Parathyroid adenoma (tissue), 2 donors: ENCODE data around the gene PCBP3.

Experiments
- H2AFZ ChIP-seq: fragments of 300-600 bp; sonication (generic); one replicate; pipeline ENCODE4 v1.7.0; 2017; ENCODE audit warnings: antibody characterized with exemption, mild to moderate bottlenecking
- H3K27ac ChIP-seq: fragments of 300-600 bp; sonication (generic); one replicate; pipeline ENCODE4 v1.7.0; 2017
- H3K27me3 ChIP-seq: fragments of 300-600 bp; sonication (generic); one replicate; pipeline ENCODE4 v1.7.0; 2017; ENCODE audit warnings: low read length; ENCODE audit not compliant: control insufficient read depth, insufficient read depth
- H3K36me3 ChIP-seq: fragments of 300-600 bp; sonication (generic); one replicate; pipeline ENCODE4 v1.7.0; 2017; ENCODE audit warnings: low read length; ENCODE audit not compliant: control insufficient read depth, insufficient read depth
- H3K4me1 ChIP-seq: fragments of 300-600 bp; sonication (generic); one replicate; pipeline ENCODE4 v1.7.0; 2017; ENCODE audit warnings: control low read depth
- H3K4me2 ChIP-seq: fragments of 300-600 bp; sonication (generic); one replicate; pipeline ENCODE4 v1.7.0; 2017; ENCODE audit warnings: low read length
- H3K4me3 ChIP-seq: fragments of 300-600 bp; sonication (generic); one replicate; pipeline ENCODE4 v1.7.0; 2017; ENCODE audit warnings: low read depth, low read length
- H3K79me2 ChIP-seq: fragments of 300-600 bp; sonication (generic); one replicate; pipeline ENCODE4 v1.7.0; 2017; ENCODE audit warnings: control low read depth
- H3K9ac ChIP-seq: fragments of 300-600 bp; sonication (generic); one replicate; pipeline ENCODE4 v1.7.0; 2017; ENCODE audit warnings: mild to moderate bottlenecking
- H3K9me3 ChIP-seq: fragments of 300-600 bp; sonication (generic); one replicate; pipeline ENCODE4 v1.7.0; 2017; ENCODE audit warnings: low read length; ENCODE audit not compliant: control insufficient read depth
- TF ChIP-seq, protein P1 (sequence below): fragments of 300-600 bp; sonication (generic); IDR thresholded peaks from one replicate; pipeline ENCODE4 v1.7.0; 2017; ENCODE audit warnings: antibody characterized with exemption, mild to moderate bottlenecking
- donor health status: primary hyperparathyroidism.

PCBP3 gene

DNA sequence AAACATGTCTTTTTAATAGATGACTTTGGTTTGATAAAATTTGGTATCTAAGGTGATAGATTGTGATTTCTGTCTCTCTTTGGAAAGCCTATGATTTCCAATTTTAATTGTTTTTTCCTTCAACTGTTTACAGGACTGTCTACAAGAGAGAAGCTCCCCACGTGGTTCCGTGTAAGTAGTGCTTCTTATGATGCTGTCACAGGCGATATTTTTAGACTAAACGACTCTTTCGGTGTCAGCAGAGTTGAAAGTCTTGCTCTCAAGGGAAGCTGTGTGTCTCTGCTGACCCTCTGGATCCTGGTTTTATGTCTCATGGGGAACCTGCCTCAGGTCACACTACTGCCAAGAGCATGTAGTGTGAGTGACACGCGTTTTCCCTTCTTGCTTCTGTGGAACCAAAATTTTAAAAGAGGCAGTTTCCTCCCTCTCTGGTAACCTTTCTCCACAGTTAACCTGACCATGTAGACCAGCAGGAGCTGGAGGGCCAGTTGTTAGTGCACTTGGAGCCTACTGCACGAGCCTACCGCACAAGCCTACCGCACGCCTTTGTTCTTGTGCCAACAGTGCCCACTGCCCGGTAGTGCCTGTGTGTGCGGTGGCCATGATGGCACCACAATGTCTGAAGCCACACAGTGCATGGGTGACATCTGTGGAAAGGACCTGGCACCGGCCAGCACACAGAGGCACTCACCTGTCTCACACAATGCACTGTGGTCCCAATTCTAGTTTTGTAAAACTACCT lies 91.9 kb downstream of the PCBP3 start:
- Histone ChIP-seq H3K27ac (no peak overlapping the region), H3K36me3 (no peaks in the 10 kb centered on the region), H3K9me3 (no peaks in the 10 kb centered on the region), H3K4me3 (no peak overlapping the region), H3K9ac (no peak overlapping the region), H3K27me3 (no peaks in the 10 kb centered on the region), H3K4me1 (no peaks in the 10 kb centered on the region), H2AFZ (no peak overlapping the region), H3K4me2 (no peak overlapping the region), H3K79me2 (no peaks in the 10 kb centered on the region)
- TF ChIP-seq, protein P1, sequence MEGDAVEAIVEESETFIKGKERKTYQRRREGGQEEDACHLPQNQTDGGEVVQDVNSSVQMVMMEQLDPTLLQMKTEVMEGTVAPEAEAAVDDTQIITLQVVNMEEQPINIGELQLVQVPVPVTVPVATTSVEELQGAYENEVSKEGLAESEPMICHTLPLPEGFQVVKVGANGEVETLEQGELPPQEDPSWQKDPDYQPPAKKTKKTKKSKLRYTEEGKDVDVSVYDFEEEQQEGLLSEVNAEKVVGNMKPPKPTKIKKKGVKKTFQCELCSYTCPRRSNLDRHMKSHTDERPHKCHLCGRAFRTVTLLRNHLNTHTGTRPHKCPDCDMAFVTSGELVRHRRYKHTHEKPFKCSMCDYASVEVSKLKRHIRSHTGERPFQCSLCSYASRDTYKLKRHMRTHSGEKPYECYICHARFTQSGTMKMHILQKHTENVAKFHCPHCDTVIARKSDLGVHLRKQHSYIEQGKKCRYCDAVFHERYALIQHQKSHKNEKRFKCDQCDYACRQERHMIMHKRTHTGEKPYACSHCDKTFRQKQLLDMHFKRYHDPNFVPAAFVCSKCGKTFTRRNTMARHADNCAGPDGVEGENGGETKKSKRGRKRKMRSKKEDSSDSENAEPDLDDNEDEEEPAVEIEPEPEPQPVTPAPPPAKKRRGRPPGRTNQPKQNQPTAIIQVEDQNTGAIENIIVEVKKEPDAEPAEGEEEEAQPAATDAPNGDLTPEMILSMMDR, result no peak

DNA sequence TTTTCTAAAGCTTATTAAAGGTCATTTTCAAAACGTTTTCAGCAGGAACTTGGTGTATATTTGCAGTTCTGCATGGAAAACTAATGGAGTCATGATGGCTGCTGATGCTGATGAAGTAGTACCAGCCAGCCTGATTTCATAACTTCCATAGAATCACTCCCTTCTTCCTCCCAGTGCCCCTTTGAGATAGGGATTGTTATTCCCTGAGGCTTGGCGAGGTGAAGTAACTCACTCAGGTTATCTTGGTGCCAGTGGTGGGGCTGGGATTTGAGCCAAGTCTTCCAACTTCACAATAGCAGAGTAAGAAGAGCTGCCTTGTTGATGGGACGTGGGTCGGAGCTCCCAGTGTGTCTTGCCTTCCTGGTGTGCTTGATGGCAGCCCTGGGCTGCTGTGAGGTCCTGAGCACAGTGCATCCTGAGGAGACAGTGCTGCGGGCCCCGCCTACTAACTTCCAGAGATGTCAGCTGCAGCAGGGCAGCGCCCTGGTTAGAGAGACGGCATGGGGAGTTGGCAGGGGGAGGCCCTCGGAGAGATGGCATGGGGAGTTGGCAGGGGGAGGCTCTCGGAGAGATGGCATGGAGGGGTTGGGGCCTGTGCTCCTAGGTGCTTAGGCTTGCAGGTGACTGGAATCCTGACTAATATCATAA lies 92.6 kb downstream of the PCBP3 start:
- Histone ChIP-seq H3K9me3 (no peaks in the 10 kb centered on the region), H3K4me3 (no peak overlapping the region), H3K27me3 (no peaks in the 10 kb centered on the region), H3K4me1 (no peaks in the 10 kb centered on the region), H2AFZ (no peak overlapping the region), H3K36me3 (no peaks in the 10 kb centered on the region), H3K9ac (no peak overlapping the region), H3K27ac (no peak overlapping the region), H3K79me2 (no peaks in the 10 kb centered on the region), H3K4me2 (no peak overlapping the region)
- TF ChIP-seq, protein P1, result no peak

DNA sequence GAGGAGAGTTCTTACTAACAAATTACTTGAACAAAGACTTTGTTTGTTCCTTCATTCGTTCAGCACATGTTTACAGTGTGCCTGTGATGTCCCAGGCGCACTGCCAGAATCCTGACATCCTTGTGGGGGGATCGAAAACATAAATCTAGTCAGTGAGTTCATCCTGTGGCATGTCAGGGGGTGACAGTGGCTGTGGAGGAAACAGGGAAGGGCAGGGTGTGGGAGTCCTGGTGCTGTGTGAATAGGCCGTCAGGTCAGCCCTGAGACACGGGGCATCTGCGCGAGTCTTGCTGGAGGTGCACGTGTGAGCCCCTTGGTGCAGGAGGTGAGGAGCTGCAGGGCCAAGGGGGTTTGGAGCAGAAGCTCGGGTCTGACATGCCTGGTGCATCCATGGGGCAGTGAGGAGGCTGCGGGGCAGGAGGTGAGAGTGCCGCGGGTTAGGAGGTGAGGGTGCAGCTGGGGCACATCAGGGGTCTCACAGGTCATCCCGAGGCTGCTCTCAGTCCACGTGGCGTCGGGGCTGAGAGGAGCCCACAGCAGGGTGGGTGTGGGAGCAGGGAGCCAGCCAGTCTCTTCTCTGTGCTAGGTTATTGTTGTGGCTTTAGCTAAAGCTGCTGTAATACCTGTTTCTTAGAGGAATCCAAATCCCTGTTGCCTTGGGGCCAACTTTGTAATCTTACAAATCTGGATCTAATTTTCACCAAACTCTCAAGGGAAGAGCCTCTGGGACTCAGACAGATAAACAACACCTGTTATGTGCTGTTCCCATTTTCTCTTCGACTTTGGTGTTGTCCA lies 93.4 kb downstream of the PCBP3 start:
- Histone ChIP-seq H3K36me3 (no peaks in the 10 kb centered on the region), H3K27ac (no peak overlapping the region), H3K79me2 (no peaks in the 10 kb centered on the region), H3K4me1 (no peaks in the 10 kb centered on the region), H3K4me3 (no peak overlapping the region), H3K4me2 (no peak overlapping the region), H3K9ac (no peak overlapping the region), H3K27me3 (no peaks in the 10 kb centered on the region), H3K9me3 (no peaks in the 10 kb centered on the region), H2AFZ (no peak overlapping the region)
- TF ChIP-seq, protein P1, result no peak

DNA sequence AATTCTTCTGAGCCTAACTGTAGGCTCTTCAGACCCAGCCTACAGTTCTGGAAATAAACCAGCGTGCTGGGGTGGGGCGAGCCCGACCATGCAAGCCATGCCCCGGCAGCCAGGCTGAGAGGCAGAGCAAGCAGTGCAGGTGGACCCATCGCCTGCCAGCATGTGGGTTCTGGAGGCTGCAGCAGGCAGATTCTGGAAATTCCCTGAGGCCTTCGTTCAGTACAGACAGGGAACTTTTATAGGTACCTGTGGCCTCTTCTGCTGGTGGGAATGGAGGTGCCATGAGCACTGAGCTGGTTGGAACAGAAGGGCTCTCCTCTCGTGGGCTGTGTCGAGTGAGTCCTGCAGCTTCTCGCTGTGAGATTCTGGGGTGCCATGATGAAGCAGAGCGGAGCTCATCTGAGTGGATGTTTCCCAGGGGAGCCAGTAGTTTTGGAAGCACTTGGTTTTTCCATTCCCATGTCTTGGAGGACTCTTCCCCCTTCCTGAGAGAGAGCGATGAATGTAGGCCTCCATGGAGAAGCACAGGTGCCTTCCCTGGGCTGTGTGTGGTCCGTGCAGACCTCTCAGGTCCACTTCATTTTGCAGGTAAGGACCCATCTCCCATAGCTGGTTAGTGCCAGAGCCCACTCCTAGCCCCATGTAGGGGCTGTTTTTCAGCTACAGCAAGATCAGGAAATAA lies 94.1 kb downstream of the PCBP3 start:
- Histone ChIP-seq H3K4me1 (no peaks in the 10 kb centered on the region), H3K36me3 (no peaks in the 10 kb centered on the region), H3K9ac (no peak overlapping the region), H3K4me2 (no peak overlapping the region), H3K27ac (no peak overlapping the region), H3K9me3 (no peaks in the 10 kb centered on the region), H3K27me3 (no peaks in the 10 kb centered on the region), H3K79me2 (no peaks in the 10 kb centered on the region), H3K4me3 (no peak overlapping the region), H2AFZ (no peak overlapping the region)
- TF ChIP-seq, protein P1, result no peak
